Natural killer cell (primary cell): ENCODE results near the gene CCN5. TPM values are rescaled to one million over a fixed set of nuclear protein-coding genes. Genes with fewer than 3 reads are reported as not detected.

Source experiments
- ATAC-seq, 3 donors: fragments of 150-1000 bp in 2 of 3; fragments of 200-7000 bp in 1 of 3; cut with Tn5 transposase; 1 replicate in 1 of 3; 2 replicates in 2 of 3; pipeline ENCODE4 v1.10.0; 2021; ENCODE audit warnings: mild to moderate bottlenecking in 2 of 3, moderate library complexity in 2 of 3
- DNase-seq, 2 donors: peaks; one replicate each; pipeline versions ENCODE4 v3.0.0 to v3.0.0-alpha.2; 2013 to 2021; ENCODE audit warnings: mixed read lengths in 1 of 2
- H3K27ac ChIP-seq: one replicate; pipeline ENCODE4 v1.5.1; 2013; ENCODE audit warnings: mild to moderate bottlenecking, low read length
- H3K27me3 ChIP-seq: one replicate; pipeline ENCODE4 v1.6.1; 2013; ENCODE audit warnings: low read length; ENCODE audit not compliant: control insufficient read depth, insufficient read depth
- H3K36me3 ChIP-seq: one replicate; pipeline ENCODE4 v1.6.1; 2013; ENCODE audit warnings: low read length; ENCODE audit not compliant: control insufficient read depth, insufficient read depth
- H3K4me1 ChIP-seq: one replicate; pipeline ENCODE4 v1.6.1; 2013; ENCODE audit warnings: low read length; ENCODE audit not compliant: control insufficient read depth, insufficient read depth
- H3K4me3 ChIP-seq: one replicate; pipeline ENCODE4 v1.5.1; 2013; ENCODE audit warnings: low read length
- H3K9me3 ChIP-seq: one replicate; pipeline ENCODE4 v1.6.1; 2013; ENCODE audit warnings: low read length; ENCODE audit not compliant: control insufficient read depth, insufficient read depth
- H3K27ac Mint-ChIP-seq, 2 donors: one replicate each; pipeline ENCODE4 v1.8.0; 2022; ENCODE audit warnings: mild to moderate bottlenecking in 2 of 2, mixed read lengths in 2 of 2, moderate library complexity in 1 of 2
- H3K27me3 Mint-ChIP-seq, 2 donors: one replicate each; pipeline ENCODE4 v1.8.0; 2022; ENCODE audit warnings: low read depth in 2 of 2, mixed read lengths in 2 of 2
- H3K36me3 Mint-ChIP-seq: one replicate; pipeline ENCODE4 v1.8.0; 2022; ENCODE audit warnings: mixed read lengths
- H3K4me1 Mint-ChIP-seq, 2 donors: one replicate each; pipeline ENCODE4 v1.8.0; 2022; ENCODE audit warnings: mixed read lengths in 2 of 2
- H3K4me3 Mint-ChIP-seq: one replicate; pipeline ENCODE4 v1.8.0; 2022; ENCODE audit warnings: mild to moderate bottlenecking, moderate library complexity, mixed read lengths
- H3K9me3 Mint-ChIP-seq, 2 donors: one replicate each; pipeline ENCODE4 v1.8.0; 2022; ENCODE audit warnings: mixed read lengths in 2 of 2
- WGBS: methylation state at CpG from one replicate; pipeline ENCODE4 v1.1.7; 2013; ENCODE audit warnings: missing lambda C conversion rate; ENCODE audit not compliant: insufficient coverage; 5-methylcytosine and 5-hydroxymethylcytosine counted together
- intact Hi-C: fragments of 100-400 bp; cut with micrococcal nuclease; formaldehyde crosslinking; loops from one replicate; pipeline ENCODE4 v1.14.2; 2022
- total RNA-seq, 4 donors: library from RNA; stranded (reverse); fragments of 120-200 nt in 1 of 4; gene quantifications; one replicate each; pipeline versions ENCODE4 v1.2.3 to v1.2.4, GENCODE V29; 2013 to 2022
- TF ChIP-seq, protein P1 (sequence below): fragments of 200-600 bp; IDR thresholded peaks from one replicate; pipeline ENCODE4 v1.8.0; 2022; ENCODE audit warnings: antibody characterized with exemption

Gene CCN5
- total RNA-seq, 3 donors from 2014 or later (not counting 1 experiment from before 2014, with no cell fraction given) = not detected

GRCh38 chr20:44758247-44759101, 43.3 kb downstream of the CCN5 start:
- DNase-seq (no peak), ATAC-seq (no peak)
- TF ChIP-seq, protein P1, sequence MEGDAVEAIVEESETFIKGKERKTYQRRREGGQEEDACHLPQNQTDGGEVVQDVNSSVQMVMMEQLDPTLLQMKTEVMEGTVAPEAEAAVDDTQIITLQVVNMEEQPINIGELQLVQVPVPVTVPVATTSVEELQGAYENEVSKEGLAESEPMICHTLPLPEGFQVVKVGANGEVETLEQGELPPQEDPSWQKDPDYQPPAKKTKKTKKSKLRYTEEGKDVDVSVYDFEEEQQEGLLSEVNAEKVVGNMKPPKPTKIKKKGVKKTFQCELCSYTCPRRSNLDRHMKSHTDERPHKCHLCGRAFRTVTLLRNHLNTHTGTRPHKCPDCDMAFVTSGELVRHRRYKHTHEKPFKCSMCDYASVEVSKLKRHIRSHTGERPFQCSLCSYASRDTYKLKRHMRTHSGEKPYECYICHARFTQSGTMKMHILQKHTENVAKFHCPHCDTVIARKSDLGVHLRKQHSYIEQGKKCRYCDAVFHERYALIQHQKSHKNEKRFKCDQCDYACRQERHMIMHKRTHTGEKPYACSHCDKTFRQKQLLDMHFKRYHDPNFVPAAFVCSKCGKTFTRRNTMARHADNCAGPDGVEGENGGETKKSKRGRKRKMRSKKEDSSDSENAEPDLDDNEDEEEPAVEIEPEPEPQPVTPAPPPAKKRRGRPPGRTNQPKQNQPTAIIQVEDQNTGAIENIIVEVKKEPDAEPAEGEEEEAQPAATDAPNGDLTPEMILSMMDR = no peak
- H3K36me3 ChIP-seq = no peaks in the 10 kb centered on the region
- H3K4me1 ChIP-seq = no peaks in the 10 kb centered on the region
- intact Hi-C loops = no loop called here
- Mint-ChIP-seq H3K4me1 (no peaks in the 10 kb centered on the region), H3K9me3 (no peaks in the 10 kb centered on the region), H3K36me3 (no peaks in the 10 kb centered on the region), H3K27me3 (peaks cover 3 to 8% of the 10 kb centered on the region in 2 donors), H3K4me3 (no peak overlapping the region), H3K27ac (no peak overlapping the region)
- no peak overlapping the region for H3K4me3 ChIP-seq
- WGBS = 31% methylated on average over 10 of the region's 10 CpGs
- H3K27ac ChIP-seq = no peak overlapping the region
- H3K9me3 ChIP-seq = no peaks in the 10 kb centered on the region
- H3K27me3 ChIP-seq = no peaks in the 10 kb centered on the region

GRCh38 chr20:44759595-44759994, 44.4 kb downstream of the CCN5 start:
- Mint-ChIP-seq H3K4me3 (no peak overlapping the region), H3K27me3 (peaks cover 3 to 8% of the 10 kb centered on the region in 2 donors), H3K4me1 (no peaks in the 10 kb centered on the region), H3K36me3 (no peaks in the 10 kb centered on the region), H3K27ac (no peak overlapping the region), H3K9me3 (no peaks in the 10 kb centered on the region)
- intact Hi-C loops = no loop called here
- TF ChIP-seq, protein P1 = no peak
- no peak for ATAC-seq
- WGBS = 100% methylated on average over 1 of the region's 1 CpG
- no peaks in the 10 kb centered on the region for H3K27me3 ChIP-seq
- no peaks in the 10 kb centered on the region for H3K36me3 ChIP-seq
- no peaks in the 10 kb centered on the region for H3K4me1 ChIP-seq
- H3K4me3 ChIP-seq = no peak overlapping the region
- H3K9me3 ChIP-seq = no peaks in the 10 kb centered on the region
- no peak for DNase-seq
- H3K27ac ChIP-seq = no peak overlapping the region

DNA sequence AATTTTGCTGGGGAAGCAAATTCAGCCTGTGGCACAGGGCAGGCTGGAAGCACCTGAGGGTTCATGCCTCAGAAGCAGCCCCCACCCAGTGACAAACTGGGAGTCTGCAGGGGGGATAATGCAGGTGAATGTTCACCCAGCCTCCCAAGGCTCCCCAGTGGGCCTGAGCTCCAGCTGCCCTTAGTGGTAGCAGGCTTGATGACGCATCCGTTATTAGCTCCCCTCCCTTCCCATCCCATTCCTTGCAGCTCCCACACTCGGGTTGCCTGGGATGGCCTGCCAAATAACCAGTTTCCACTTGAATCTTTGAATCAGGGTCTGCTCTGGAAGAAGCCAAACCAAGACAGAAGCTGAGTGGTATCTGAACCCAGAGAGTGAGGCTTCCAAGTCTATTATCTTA, 46.3 kb downstream of the CCN5 start:
- no peaks in the 10 kb centered on the region for H3K4me1 ChIP-seq
- H3K9me3 ChIP-seq = no peaks in the 10 kb centered on the region
- 87% methylated on average over 3 of the region's 3 CpGs for whole genome bisulfite sequencing
- H3K4me3 ChIP-seq = no peak overlapping the region
- H3K9me3 Mint-ChIP-seq = no peaks in the 10 kb centered on the region
- DNase-seq (no peak), ATAC-seq (no peak)
- TF ChIP-seq, protein P1 = no peak
- H3K27ac Mint-ChIP-seq = no peak overlapping the region
- no peaks in the 10 kb centered on the region for H3K36me3 ChIP-seq
- H3K27me3 ChIP-seq = no peaks in the 10 kb centered on the region
- peaks cover 12 to 16% of the 10 kb centered on the region in 2 donors for H3K27me3 Mint-ChIP-seq
- H3K27ac ChIP-seq = no peak overlapping the region
- H3K4me1 Mint-ChIP-seq = no peaks in the 10 kb centered on the region
- intact Hi-C loops = no loop called here
- H3K4me3 Mint-ChIP-seq = no peak overlapping the region
- no peaks in the 10 kb centered on the region for H3K36me3 Mint-ChIP-seq
